ENCODE results near the gene RANBP1. TPM values are rescaled to one million over a fixed set of nuclear protein-coding genes. Genes with fewer than 3 reads are reported as not detected.

RANBP1 gene
- total and polyA plus RNA-seq, 9 of the 15 experiments (the other 6 are each of a cell fraction or from before 2014, with no cell fraction given), result 162 to 2,891 (median 1,289) TPM

DNA sequence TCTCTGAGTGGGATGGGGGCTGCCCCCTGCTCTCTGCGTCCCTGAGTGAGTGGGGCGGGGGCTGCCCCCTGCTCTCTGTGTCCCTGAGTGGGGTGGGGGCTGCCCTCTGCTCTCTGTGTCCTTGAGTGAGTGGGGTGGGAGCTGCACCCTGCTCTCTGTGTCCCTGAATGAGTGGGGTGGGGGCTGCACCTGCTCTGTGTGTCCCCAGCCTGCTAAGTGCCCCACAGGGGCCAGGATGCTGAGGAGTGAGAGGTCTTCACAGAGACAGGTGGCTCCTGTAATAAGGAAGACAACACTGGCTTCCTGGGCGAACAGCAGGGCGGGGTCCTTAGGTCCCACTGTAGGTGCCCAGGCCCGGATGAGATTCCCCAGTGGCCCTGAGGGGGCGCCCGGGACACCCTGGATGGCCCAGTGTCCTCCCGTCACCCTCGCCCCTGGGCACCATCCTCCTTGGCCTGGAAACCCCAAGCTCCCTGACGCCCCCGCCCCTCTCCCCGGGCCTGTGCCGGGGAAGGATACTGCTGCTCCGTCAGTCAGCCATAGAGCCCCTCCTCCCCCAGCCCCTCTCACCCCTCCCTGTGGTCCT lies 38.8 kb downstream of the RANBP1 start (continued):
- TF ChIP-seq POLR2G (IDR thresholded peaks at IDR 0.05; ENCODE audit: low read depth, low read length), result no peak
- TF ChIP-seq RBM15 (IDR thresholded peaks at IDR 0.05; ENCODE audit: insufficient read depth, low read length), result no peak
- no peak for TF ChIP-seq NRF1 (conservative IDR thresholded peaks at IDR 0.05 in 1 of 2, IDR thresholded peaks at IDR 0.05 in 1 of 2)
- TF ChIP-seq SRSF7 (optimal IDR thresholded peaks at IDR 0.05; ENCODE audit: low read depth, low read length), result no peak
- no peak for TF ChIP-seq BRD9 (IDR thresholded peaks at IDR 0.05; ENCODE audit: low read depth, partially characterized antibody)
- TF ChIP-seq CBFB (CRISPR knock-in tag; IDR thresholded peaks at IDR 0.05), result peak; percentile 73; the same call in 1 of the 2 replicates
- no peak for TF ChIP-seq ZFX (CRISPR knock-in tag; IDR thresholded peaks at IDR 0.05)
- TF ChIP-seq, protein P1, sequence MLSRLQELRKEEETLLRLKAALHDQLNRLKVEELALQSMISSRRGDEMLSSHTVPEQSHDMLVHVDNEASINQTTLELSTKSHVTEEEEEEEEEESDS (CRISPR knock-in tag; IDR thresholded peaks at IDR 0.05), result no peak
- no peak for TF ChIP-seq POLR2B (IDR thresholded peaks at IDR 0.05; ENCODE audit: low read depth, partially characterized antibody)
- TF ChIP-seq, protein P2, sequence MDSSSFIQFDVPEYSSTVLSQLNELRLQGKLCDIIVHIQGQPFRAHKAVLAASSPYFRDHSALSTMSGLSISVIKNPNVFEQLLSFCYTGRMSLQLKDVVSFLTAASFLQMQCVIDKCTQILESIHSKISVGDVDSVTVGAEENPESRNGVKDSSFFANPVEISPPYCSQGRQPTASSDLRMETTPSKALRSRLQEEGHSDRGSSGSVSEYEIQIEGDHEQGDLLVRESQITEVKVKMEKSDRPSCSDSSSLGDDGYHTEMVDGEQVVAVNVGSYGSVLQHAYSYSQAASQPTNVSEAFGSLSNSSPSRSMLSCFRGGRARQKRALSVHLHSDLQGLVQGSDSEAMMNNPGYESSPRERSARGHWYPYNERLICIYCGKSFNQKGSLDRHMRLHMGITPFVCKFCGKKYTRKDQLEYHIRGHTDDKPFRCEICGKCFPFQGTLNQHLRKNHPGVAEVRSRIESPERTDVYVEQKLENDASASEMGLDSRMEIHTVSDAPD (CRISPR knock-in tag; IDR thresholded peaks at IDR 0.05), result no peak
- TF ChIP-seq, protein P3, sequence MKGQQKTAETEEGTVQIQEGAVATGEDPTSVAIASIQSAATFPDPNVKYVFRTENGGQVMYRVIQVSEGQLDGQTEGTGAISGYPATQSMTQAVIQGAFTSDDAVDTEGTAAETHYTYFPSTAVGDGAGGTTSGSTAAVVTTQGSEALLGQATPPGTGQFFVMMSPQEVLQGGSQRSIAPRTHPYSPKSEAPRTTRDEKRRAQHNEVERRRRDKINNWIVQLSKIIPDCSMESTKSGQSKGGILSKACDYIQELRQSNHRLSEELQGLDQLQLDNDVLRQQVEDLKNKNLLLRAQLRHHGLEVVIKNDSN (CRISPR knock-in tag; IDR thresholded peaks at IDR 0.05), result 0 out of 2 replicates have a peak, but pooled peaks have one; percentile 38
- TF ChIP-seq ZNF263 (CRISPR knock-in tag; IDR thresholded peaks at IDR 0.05; ENCODE audit: borderline replicate concordance), result 0 out of 2 replicates have a peak, but pooled peaks have one; percentile 13
- TF ChIP-seq, protein P4, sequence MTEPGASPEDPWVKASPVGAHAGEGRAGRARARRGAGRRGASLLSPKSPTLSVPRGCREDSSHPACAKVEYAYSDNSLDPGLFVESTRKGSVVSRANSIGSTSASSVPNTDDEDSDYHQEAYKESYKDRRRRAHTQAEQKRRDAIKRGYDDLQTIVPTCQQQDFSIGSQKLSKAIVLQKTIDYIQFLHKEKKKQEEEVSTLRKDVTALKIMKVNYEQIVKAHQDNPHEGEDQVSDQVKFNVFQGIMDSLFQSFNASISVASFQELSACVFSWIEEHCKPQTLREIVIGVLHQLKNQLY (CRISPR knock-in tag; conservative IDR thresholded peaks at IDR 0.05), result no peak
- TF ChIP-seq YY1 (IDR thresholded peaks at IDR 0.05; ENCODE audit: borderline replicate concordance in 1 of 3, control insufficient read depth in 1 of 3, extremely low read depth in 1 of 3, insufficient read depth in 3 of 3, insufficient read length in 1 of 3, insufficient replicate concordance in 2 of 3, low read depth in 1 of 3, low read length in 2 of 3), result peak in 1 of 3 experiments; percentile 19
- TF ChIP-seq OTX1 (CRISPR knock-in tag; IDR thresholded peaks at IDR 0.05), result no peak
- no peak for TF ChIP-seq HLTF (IDR thresholded peaks at IDR 0.05)
- TF ChIP-seq, protein P5, sequence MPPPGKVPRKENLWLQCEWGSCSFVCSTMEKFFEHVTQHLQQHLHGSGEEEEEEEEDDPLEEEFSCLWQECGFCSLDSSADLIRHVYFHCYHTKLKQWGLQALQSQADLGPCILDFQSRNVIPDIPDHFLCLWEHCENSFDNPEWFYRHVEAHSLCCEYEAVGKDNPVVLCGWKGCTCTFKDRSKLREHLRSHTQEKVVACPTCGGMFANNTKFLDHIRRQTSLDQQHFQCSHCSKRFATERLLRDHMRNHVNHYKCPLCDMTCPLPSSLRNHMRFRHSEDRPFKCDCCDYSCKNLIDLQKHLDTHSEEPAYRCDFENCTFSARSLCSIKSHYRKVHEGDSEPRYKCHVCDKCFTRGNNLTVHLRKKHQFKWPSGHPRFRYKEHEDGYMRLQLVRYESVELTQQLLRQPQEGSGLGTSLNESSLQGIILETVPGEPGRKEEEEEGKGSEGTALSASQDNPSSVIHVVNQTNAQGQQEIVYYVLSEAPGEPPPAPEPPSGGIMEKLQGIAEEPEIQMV (tag; conservative IDR thresholded peaks at IDR 0.05; ENCODE audit: low read depth), result no peak
- TF ChIP-seq ZFP30 (CRISPR knock-in tag; IDR thresholded peaks at IDR 0.05; ENCODE audit: borderline replicate concordance), result no peak

Measured in K562 (cell line).